Spleen (tissue), 11 donors: ENCODE results near the gene MXD1. TPM values are rescaled to one million over a fixed set of nuclear protein-coding genes. Genes with fewer than 3 reads are reported as not detected.
A peak's percentile ranks its signal among the peaks of the same experiment; 100 is the strongest.

Experiments used
- DNase-seq: peaks from one replicate; pipeline ENCODE4 v3.0.0-alpha.2; 2020
- H3K27ac ChIP-seq, 8 donors: fragments of 200-600 bp; sonication (generic) in 7 of 8; 1 replicate in 4 of 8; 2 replicates in 4 of 8; pipeline versions ENCODE4 v1.5.0 to v1.8.0; 2016 to 2021; ENCODE audit warnings: inconsistent platforms in 4 of 8, mild to moderate bottlenecking in 4 of 8, moderate library complexity in 1 of 8
- H3K27me3 ChIP-seq, 7 donors: fragments of 200-600 bp; sonication (generic) in 6 of 7; replicated peaks in 1 of 7; 1 replicate in 4 of 7; 2 replicates in 3 of 7; pipeline versions ENCODE4 v1.5.0 to v1.8.0; 2016 to 2021; ENCODE audit warnings: inconsistent platforms in 3 of 7, mild to moderate bottlenecking in 1 of 7
- H3K36me3 ChIP-seq, 6 donors: fragments of 200-600 bp; sonication (generic) in 5 of 6; 1 replicate in 4 of 6; 2 replicates in 2 of 6; pipeline versions ENCODE4 v1.5.0 to v1.8.0; 2016 to 2021; ENCODE audit warnings: inconsistent platforms in 2 of 6
- H3K4me1 ChIP-seq, 6 donors: fragments of 200-600 bp; sonication (generic) in 5 of 6; 1 replicate in 3 of 6; 2 replicates in 3 of 6; pipeline versions ENCODE4 v1.5.0 to v1.8.0; 2016 to 2021; ENCODE audit warnings: inconsistent platforms in 3 of 6
- H3K4me3 ChIP-seq, 8 donors: fragments of 200-600 bp; sonication (generic) in 7 of 8; 1 replicate in 4 of 8; 2 replicates in 4 of 8; pipeline versions ENCODE4 v1.5.0 to v1.8.0; 2016 to 2021; ENCODE audit warnings: inconsistent platforms in 4 of 8, mild to moderate bottlenecking in 4 of 8, moderate library complexity in 2 of 8
- H3K9me3 ChIP-seq, 8 donors: fragments of 200-600 bp; sonication (generic) in 7 of 8; 1 replicate in 4 of 8; 2 replicates in 4 of 8; pipeline versions ENCODE4 v1.5.0 to v1.8.0; 2016 to 2021; ENCODE audit warnings: inconsistent platforms in 4 of 8
- CTCF ChIP-seq, 11 experiments: fragments of 200-600 bp in 7 of 11; fragments of 450-650 bp in 4 of 11; sonication (generic) in 4 of 11; IDR thresholded peaks in 8 of 11; conservative IDR thresholded peaks in 3 of 11; 1 replicate in 7 of 11; 2 replicates in 4 of 11; pipeline versions ENCODE4 v1.4.0 to v1.8.0; 2016 to 2021; ENCODE audit warnings: antibody characterized with exemption in 11 of 11, inconsistent platforms in 4 of 11, mild to moderate bottlenecking in 1 of 11
- POLR2A ChIP-seq, 3 donors: fragments of 450-650 bp; IDR thresholded peaks; one replicate each; pipeline ENCODE4 v1.5.1; 2017; ENCODE audit warnings: antibody characterized with exemption in 3 of 3, mild to moderate bottlenecking in 1 of 3
- POLR2AphosphoS5 ChIP-seq, 3 donors: sonication (generic); formaldehyde crosslinking; IDR thresholded peaks; one replicate each; pipeline ENCODE4 v1.5.1; 2017; ENCODE audit warnings: antibody characterized with exemption in 3 of 3
- WGBS, 5 donors: extraction: QIAGEN DNeasy Blood & Tissue Kit in 3 of 5; methylation state at CpG; one replicate each; pipeline versions ENCODE4 v1.1.5 to v1.1.7; 2013 to 2018; 5-methylcytosine and 5-hydroxymethylcytosine counted together
- intact Hi-C: fragments of 100-400 bp; cut with DNase I; formaldehyde crosslinking; loops from one replicate; pipeline ENCODE4 v1.15.0; 2023; ENCODE audit warnings: low total_unique reads
- polyA plus RNA-seq, 3 donors: library from polyadenylated mRNA; stranded (reverse); fragments of 200-250 nt; gene quantifications; one replicate each; pipeline ENCODE4 v1.2.1, GENCODE V29; 2013
- total RNA-seq, 7 donors: library from RNA; depleted of rRNA in 3 of 7; stranded (reverse); fragments of >200 nt in 3 of 7; fragmentation: NEBNext Ultra II Directional in 4 of 7; extraction: Animal tissue kit (Norgen Biotek cat#: 25700) in 4 of 7; gene quantifications; one replicate each; pipeline versions ENCODE4 v1.1.0 to v1.2.1, GENCODE V29; 2016 to 2021
- donor health status: healthy with polysubstance abuse.
- donor health status: DM: no; HTN: no; CAD: no; lungs with moderate emphysema.
- donor health status: DM: no; HTN: no; CAD: no.
- donor health status: Bipolar disorder and iron deficiency.
- donor health status: healthy.
- donor health status: DM: no; HTN: no; CAD: no.
- donor health status: DM: yes; HTN: yes; CAD: no.

The MXD1 gene
- total and polyA plus RNA-seq, 10 donors = 2.7 to 241 (median 63.8) TPM

- peak; percentile 61 for DNase-seq
Observed at GRCh38 chr2:69939722-69940121, 24.8 kb downstream of the MXD1 start.

GRCh38 chr2:69940691-69941090 is 25.8 kb downstream of the MXD1 start:
- TF ChIP-seq CTCF (IDR thresholded peaks at IDR 0.05 in 8 of 11, conservative IDR thresholded peaks at IDR 0.05 in 3 of 11) (no peak), POLR2A (IDR thresholded peaks at IDR 0.05) (no peak), POLR2AphosphoS5 (IDR thresholded peaks at IDR 0.05) (peak in 1 of 3 donors; percentile 33)
- peaks cover 3 to 85% (median 70%) of the 10 kb centered on the region in 6 donors for H3K36me3 ChIP-seq
- peaks cover 0 to 43% (median 3%) of the 10 kb centered on the region in 6 donors for H3K4me1 ChIP-seq
- DNase-seq = no peak
- no peaks in the 10 kb centered on the region for H3K27me3 ChIP-seq
- 95 to 98% (median 97%) methylated on average over 8 of the region's 8 CpGs for WGBS, 5 donors
- no peaks in the 10 kb centered on the region for H3K9me3 ChIP-seq
- intact Hi-C loops = no loop called here
- no peak overlapping the region for H3K4me3 ChIP-seq
- H3K27ac ChIP-seq = peak overlapping the region in 2 of 8 donors; percentile 32 to 90

More at GRCh38 chr2:69939722-69940121, 24.8 kb downstream of the MXD1 start:
- intact Hi-C loops = no loop called here
- Histone ChIP-seq H3K9me3 (no peaks in the 10 kb centered on the region), H3K36me3 (peaks cover 3 to 93% (median 78%) of the 10 kb centered on the region in 6 donors), H3K4me3 (no peak overlapping the region), H3K27me3 (no peaks in the 10 kb centered on the region), H3K4me1 (peaks cover 0 to 41% (median 2%) of the 10 kb centered on the region in 6 donors), H3K27ac (peak overlapping the region in 1 of 8 donors; percentile 90)
- WGBS, 5 donors = 89 to 93% (median 92%) methylated on average over 14 of the region's 14 CpGs
- TF ChIP-seq POLR2A (IDR thresholded peaks at IDR 0.05) = no peak
- peak; percentile 9 to 75 (median 25) for TF ChIP-seq POLR2AphosphoS5 (IDR thresholded peaks at IDR 0.05)
- no peak for TF ChIP-seq CTCF (IDR thresholded peaks at IDR 0.05 in 8 of 11, conservative IDR thresholded peaks at IDR 0.05 in 3 of 11)

- Histone ChIP-seq H3K36me3 (peaks cover 3 to 59% (median 47%) of the 10 kb centered on the region in 6 donors), H3K27me3 (no peaks in the 10 kb centered on the region), H3K9me3 (no peaks in the 10 kb centered on the region), H3K27ac (peak overlapping the region in 7 of 8 donors; percentile 76 to 93 (median 81)), H3K4me3 (peak overlapping the region in 1 of 8 donors; percentile 56), H3K4me1 (peaks cover 4 to 60% (median 19%) of the 10 kb centered on the region in 6 donors)
- TF ChIP-seq POLR2AphosphoS5 (IDR thresholded peaks at IDR 0.05) (peak in 2 of 3 donors; percentile 46 to 51), CTCF (IDR thresholded peaks at IDR 0.05 in 8 of 11, conservative IDR thresholded peaks at IDR 0.05 in 3 of 11) (no peak)
- DNase-seq = no peak
- 74 to 89% (median 82%) methylated on average over 11 of the region's 11 CpGs for WGBS, 5 donors
- intact Hi-C loops = no loop called here
Observed at GRCh38 chr2:69943000-69943842, 28.3 kb downstream of the MXD1 start.
